Measurements from ENCODE around the gene PEX16.

PEX16 gene

DNA sequence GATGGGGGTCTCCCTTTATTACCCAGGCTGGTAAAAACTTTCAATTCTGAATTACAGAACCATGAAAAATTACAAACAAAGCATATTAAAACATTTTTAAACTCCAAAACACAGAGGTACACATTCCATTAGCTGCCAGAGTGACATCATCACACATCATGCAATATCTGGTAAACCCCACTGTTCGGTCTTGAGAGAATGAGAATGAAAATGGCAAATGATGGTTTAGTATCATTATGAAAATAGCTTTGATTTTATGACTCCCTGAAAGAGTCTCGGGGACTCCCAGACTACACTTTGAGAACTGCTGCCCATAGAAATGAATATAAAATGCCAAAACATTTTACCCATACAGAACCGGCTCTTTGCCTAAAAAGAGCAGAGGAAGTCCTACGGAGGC is 23.6 kb upstream of the PEX16 start:
- H3K27me3 ChIP-seq (replicated peaks), result no peaks in the 10 kb centered on the region
- H3K4me3 ChIP-seq (ENCODE audit: low read depth, low read length), result no peak overlapping the region
- DNase-seq, result no peak
- H3K36me3 ChIP-seq (replicated peaks), result peaks cover 17% of the 10 kb centered on the region
- in situ Hi-C loops (cut with HindIII; ENCODE audit: low pct_ligation_motif_present, low sequenced_read_pairs), result no loop called here
- H3K27ac ChIP-seq, result no peak overlapping the region
- TF ChIP-seq, protein P1, sequence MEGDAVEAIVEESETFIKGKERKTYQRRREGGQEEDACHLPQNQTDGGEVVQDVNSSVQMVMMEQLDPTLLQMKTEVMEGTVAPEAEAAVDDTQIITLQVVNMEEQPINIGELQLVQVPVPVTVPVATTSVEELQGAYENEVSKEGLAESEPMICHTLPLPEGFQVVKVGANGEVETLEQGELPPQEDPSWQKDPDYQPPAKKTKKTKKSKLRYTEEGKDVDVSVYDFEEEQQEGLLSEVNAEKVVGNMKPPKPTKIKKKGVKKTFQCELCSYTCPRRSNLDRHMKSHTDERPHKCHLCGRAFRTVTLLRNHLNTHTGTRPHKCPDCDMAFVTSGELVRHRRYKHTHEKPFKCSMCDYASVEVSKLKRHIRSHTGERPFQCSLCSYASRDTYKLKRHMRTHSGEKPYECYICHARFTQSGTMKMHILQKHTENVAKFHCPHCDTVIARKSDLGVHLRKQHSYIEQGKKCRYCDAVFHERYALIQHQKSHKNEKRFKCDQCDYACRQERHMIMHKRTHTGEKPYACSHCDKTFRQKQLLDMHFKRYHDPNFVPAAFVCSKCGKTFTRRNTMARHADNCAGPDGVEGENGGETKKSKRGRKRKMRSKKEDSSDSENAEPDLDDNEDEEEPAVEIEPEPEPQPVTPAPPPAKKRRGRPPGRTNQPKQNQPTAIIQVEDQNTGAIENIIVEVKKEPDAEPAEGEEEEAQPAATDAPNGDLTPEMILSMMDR (IDR thresholded peaks at IDR 0.05; ENCODE audit: low read depth, low read length, missing control alignments), result no peak

DNA sequence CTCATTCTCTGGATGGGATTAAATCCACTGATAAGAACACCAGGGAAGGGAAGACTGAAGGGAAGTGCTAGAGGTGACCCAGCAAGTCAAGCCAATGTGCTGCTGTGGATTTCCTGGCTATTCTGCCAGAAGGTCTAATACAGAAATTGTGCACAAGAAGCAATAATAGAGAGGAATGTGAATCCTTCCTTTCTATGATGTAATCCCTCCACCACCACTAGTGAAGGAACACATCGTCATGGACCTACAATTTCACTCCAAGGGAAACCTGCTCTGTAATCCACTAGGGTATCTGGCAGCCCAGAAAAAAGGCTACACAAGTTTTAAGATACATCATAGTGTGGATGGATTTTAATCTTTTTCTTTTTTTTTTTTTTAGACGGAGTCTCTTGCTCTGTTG is 22.2 kb upstream of the PEX16 start:
- Histone ChIP-seq H3K4me3 (ENCODE audit: low read depth, low read length) (no peak overlapping the region), H3K27ac (no peak overlapping the region), H3K27me3 (replicated peaks) (no peaks in the 10 kb centered on the region), H3K36me3 (replicated peaks) (peaks cover 16% of the 10 kb centered on the region)
- DNase-seq, result no peak
- TF ChIP-seq, protein P1 (IDR thresholded peaks at IDR 0.05; ENCODE audit: low read depth, low read length, missing control alignments), result no peak
- in situ Hi-C loops (cut with HindIII; ENCODE audit: low pct_ligation_motif_present, low sequenced_read_pairs), result no loop called here

DNA sequence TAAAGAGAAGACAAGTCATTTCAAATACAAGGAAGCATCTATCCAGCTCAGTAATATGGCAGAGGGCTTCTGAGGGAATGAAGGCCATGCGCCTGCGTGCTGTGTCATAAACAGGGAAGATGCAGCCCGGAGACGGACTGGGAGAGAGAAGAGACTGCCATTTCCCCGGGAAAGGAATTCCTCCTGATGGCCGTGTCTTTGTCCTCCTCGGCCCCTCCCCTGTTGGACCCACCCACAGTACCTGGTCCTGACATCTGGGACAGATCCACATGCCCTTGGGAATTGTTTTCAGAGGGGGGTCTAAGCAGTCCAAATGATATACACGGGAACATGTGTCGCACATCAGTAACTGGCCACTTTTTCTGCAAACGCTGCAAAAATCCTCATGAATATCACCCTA is 20.2 kb upstream of the PEX16 start:
- no peak overlapping the region for H3K4me3 ChIP-seq (ENCODE audit: low read depth, low read length)
- in situ Hi-C loops (cut with HindIII; ENCODE audit: low pct_ligation_motif_present, low sequenced_read_pairs), result no loop called here
- TF ChIP-seq, protein P1 (IDR thresholded peaks at IDR 0.05; ENCODE audit: low read depth, low read length, missing control alignments), result no peak
- peaks cover 28% of the 10 kb centered on the region for H3K36me3 ChIP-seq (replicated peaks)
- no peaks in the 10 kb centered on the region for H3K27me3 ChIP-seq (replicated peaks)
- no peak for DNase-seq
- H3K27ac ChIP-seq, result no peak overlapping the region

DNA sequence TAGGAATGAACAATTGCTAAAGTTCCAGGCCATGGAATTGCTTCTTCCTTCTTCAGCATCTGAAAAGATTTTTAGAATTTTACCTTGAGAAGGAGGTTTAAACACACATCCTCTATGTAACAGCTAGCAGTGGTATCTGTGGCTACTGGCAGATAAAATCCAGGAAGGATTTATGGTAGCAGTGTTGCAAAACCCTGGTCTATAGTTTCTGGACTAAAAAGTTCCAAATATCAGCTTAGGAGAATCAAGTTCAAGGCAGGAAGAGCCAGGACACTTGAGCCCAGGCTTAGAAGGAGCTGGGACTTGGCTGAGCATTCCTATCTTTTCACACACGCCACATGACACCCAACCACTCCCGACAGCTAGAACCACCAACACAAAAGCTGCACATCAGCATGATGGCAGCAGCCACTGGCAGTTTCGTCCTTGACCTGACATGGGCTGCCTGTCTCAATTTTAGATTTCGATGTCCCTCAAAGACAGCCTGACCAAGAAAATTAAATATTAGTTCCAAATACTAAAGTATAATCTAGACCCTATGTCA is 18.9 kb upstream of the PEX16 start:
- TF ChIP-seq, protein P1 (IDR thresholded peaks at IDR 0.05; ENCODE audit: low read depth, low read length, missing control alignments), result no peak
- in situ Hi-C loops (cut with HindIII; ENCODE audit: low pct_ligation_motif_present, low sequenced_read_pairs), result no loop called here
- Histone ChIP-seq H3K27ac (no peak overlapping the region), H3K4me3 (ENCODE audit: low read depth, low read length) (no peak overlapping the region), H3K27me3 (replicated peaks) (no peaks in the 10 kb centered on the region), H3K36me3 (replicated peaks) (peaks cover 35% of the 10 kb centered on the region)
- DNase-seq, result no peak

DNA sequence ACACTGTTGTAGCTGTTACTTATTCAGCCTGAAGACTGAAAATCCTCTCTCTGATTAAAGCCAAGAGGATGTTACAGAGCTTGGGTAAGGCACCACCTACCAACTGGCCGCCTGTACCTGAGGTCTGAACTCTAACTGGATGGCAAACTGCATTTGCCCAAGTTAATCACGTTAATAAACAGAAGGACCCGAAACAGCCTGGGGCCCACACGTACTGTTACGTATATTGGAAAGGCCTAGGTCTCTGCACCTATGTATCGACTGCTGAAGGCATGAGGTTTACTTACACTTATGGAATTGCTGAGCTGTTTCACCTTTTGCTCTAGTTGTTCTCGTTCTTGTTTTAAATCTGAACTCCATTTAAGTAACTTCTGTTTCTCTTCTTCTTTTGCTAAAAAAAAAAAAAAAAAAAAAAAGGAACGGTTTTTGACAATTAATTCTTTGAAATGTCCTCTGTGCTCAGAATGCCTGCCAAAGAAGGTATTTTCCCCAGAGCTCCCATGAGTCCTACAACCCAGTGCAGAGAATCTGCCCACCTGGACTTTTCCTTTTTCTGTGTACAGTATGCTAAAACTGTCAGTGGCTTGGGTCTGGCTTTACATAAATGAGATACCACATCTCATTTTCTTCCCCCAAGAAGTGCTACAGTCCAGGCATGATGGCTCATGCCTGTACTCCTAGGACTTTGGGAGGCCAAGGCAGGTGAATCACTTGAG is 17.8 kb upstream of the PEX16 start:
- TF ChIP-seq, protein P1 (IDR thresholded peaks at IDR 0.05; ENCODE audit: low read depth, low read length, missing control alignments), result no peak
- no peak for DNase-seq
- no peaks in the 10 kb centered on the region for H3K27me3 ChIP-seq (replicated peaks)
- in situ Hi-C loops (cut with HindIII; ENCODE audit: low pct_ligation_motif_present, low sequenced_read_pairs), result no loop called here
- no peak overlapping the region for H3K27ac ChIP-seq
- H3K36me3 ChIP-seq (replicated peaks), result peaks cover 35% of the 10 kb centered on the region
- no peak overlapping the region for H3K4me3 ChIP-seq (ENCODE audit: low read depth, low read length)
